ENCODE results near the gene CCDC137. TPM values are rescaled to one million over a fixed set of nuclear protein-coding genes. Genes with fewer than 3 reads are reported as not detected.

Gene CCDC137
- total and polyA plus RNA-seq, 12 donors = 7.5 to 46.0 (median 15.3) TPM

GRCh38 chr17:81722184-81723120 is 55.9 kb downstream of the CCDC137 start:
- no peak overlapping the region for H3K27ac ChIP-seq
- intact Hi-C loops (cut with DNase I) = no loop called here
- no peak overlapping the region for H3K4me3 ChIP-seq
- peaks cover 5 to 11% of the 10 kb centered on the region in 2 donors for H3K4me1 ChIP-seq (replicated peaks in 1 of 2)
- H3K9me3 ChIP-seq (replicated peaks in 1 of 3) = no peaks in the 10 kb centered on the region
- DNase-seq = peak in 6 of 7 donors; percentile 57 to 78 (median 66)
- H3K27me3 ChIP-seq = no peaks in the 10 kb centered on the region
- no peaks in the 10 kb centered on the region for H3K36me3 ChIP-seq (replicated peaks in 1 of 2)
- 38 to 51% (median 43%) methylated on average over 8 to 10 of the region's 10 CpGs for WGBS, 4 donors
- TF ChIP-seq CTCF (IDR thresholded peaks at IDR 0.05) (no peak), POLR2A (IDR thresholded peaks at IDR 0.05) (no peak)

Small RNAs within 50 kb of the gene (microRNA-seq; reads per million reads assigned to microRNA genes)
- 0.45 to 2.0 (median 1.1) reads per million in 3 donors for gene MIR6786

Small RNAs within 50 kb of the gene (small RNA-seq; reads per million reads assigned to genes)
- 0.12 to 0.33 reads per million in 2 donors for gene MIR6786

Other genes with a start within 250 kb of the CCDC137 start
- 1,000 to 10,000 TPM in 8 of 9 donors, 100 to 1,000 TPM in 1; 842 to 6,446 (median 2,440) TPM for gene ACTG1, start 153.9 kb upstream of the CCDC137 start, total RNA-seq
- gene ACTG1, start 153.9 kb upstream of the CCDC137 start, polyA plus RNA-seq = 1,000 to 10,000 TPM in 2 of 3 donors, 100 to 1,000 TPM in 1; 828 to 1,140 (median 1,059) TPM
- 1 to 10 TPM in 4 of 9 donors, under 1 TPM in 5; 0.22 to 1.9 (median 0.72) TPM for gene FSCN2, start 138.4 kb upstream of the CCDC137 start, total RNA-seq
- 1 to 10 TPM in 1 of 3 donors, under 1 TPM in 1, not detected in 1; 0.51 to 1.7 TPM for gene FSCN2, start 138.4 kb upstream of the CCDC137 start, polyA plus RNA-seq
- gene FAAP100, start 114.4 kb upstream of the CCDC137 start, total RNA-seq = 10 to 100 TPM in 8 of 9 donors, 1 to 10 TPM in 1; 8.5 to 35.1 (median 29.4) TPM
- 10 to 100 TPM in 2 of 3 donors, 1 to 10 TPM in 1; 2.5 to 89.0 (median 41.0) TPM for gene FAAP100, start 114.4 kb upstream of the CCDC137 start, polyA plus RNA-seq
- gene NPLOC4, start 29.6 kb upstream of the CCDC137 start, total RNA-seq = 100 to 1,000 TPM in 3 of 9 donors, 10 to 100 TPM in 6; 62.3 to 140 (median 80.9) TPM
- 100 to 1,000 TPM in 1 of 3 donors, 10 to 100 TPM in 2; 41.7 to 115 (median 52.5) TPM for gene NPLOC4, start 29.6 kb upstream of the CCDC137 start, polyA plus RNA-seq
- gene TSPAN10, start 29.5 kb upstream of the CCDC137 start, total RNA-seq = 1 to 10 TPM in 7 of 9 donors, under 1 TPM in 2; 0.18 to 5.9 (median 2.1) TPM
- 1 to 10 TPM in 2 of 3 donors, under 1 TPM in 1; 0.27 to 3.9 (median 2.2) TPM for gene TSPAN10, start 29.5 kb upstream of the CCDC137 start, polyA plus RNA-seq
- 1 to 10 TPM in 5 of 9 donors, under 1 TPM in 1, not detected in 3; 0.35 to 2.3 (median 1.7) TPM for gene PDE6G, start 10.2 kb upstream of the CCDC137 start, total RNA-seq
- 1 to 10 TPM; 1.2 to 5.9 (median 2.6) TPM for gene PDE6G, start 10.2 kb upstream of the CCDC137 start, polyA plus RNA-seq
- 10 to 100 TPM; 30.9 to 67.0 (median 50.2) TPM for gene OXLD1, start 132 bp upstream of the CCDC137 start, total RNA-seq
- 100 to 1,000 TPM in 2 of 3 donors, 1 to 10 TPM in 1; 3.7 to 166 (median 120) TPM for gene OXLD1, start 132 bp upstream of the CCDC137 start, polyA plus RNA-seq
- gene ARL16, start 17.1 kb downstream of the CCDC137 start, total RNA-seq = 10 to 100 TPM; 22.2 to 40.3 (median 29.9) TPM
- 100 to 1,000 TPM in 1 of 3 donors, 10 to 100 TPM in 2; 18.5 to 105 (median 79.8) TPM for gene ARL16, start 17.1 kb downstream of the CCDC137 start, polyA plus RNA-seq
- 100 to 1,000 TPM in 3 of 9 donors, 10 to 100 TPM in 6; 51.7 to 167 (median 95.4) TPM for gene HGS, start 17.3 kb downstream of the CCDC137 start, total RNA-seq
- 100 to 1,000 TPM; 130 to 384 (median 300) TPM for gene HGS, start 17.3 kb downstream of the CCDC137 start, polyA plus RNA-seq
- gene MRPL12, start 36.6 kb downstream of the CCDC137 start, total RNA-seq = 10 to 100 TPM; 24.0 to 98.8 (median 85.2) TPM
- 100 to 1,000 TPM in 2 of 3 donors, 10 to 100 TPM in 1; 60.7 to 159 (median 141) TPM for gene MRPL12, start 36.6 kb downstream of the CCDC137 start, polyA plus RNA-seq
- gene SLC25A10, start 45.5 kb downstream of the CCDC137 start, total RNA-seq = 10 to 100 TPM in 8 of 9 donors, 1 to 10 TPM in 1; 8.8 to 36.1 (median 19.6) TPM
- 10 to 100 TPM in 2 of 3 donors, 1 to 10 TPM in 1; 3.5 to 33.1 (median 29.2) TPM for gene SLC25A10, start 45.5 kb downstream of the CCDC137 start, polyA plus RNA-seq
- gene GCGR, start 137.4 kb downstream of the CCDC137 start, total RNA-seq = 1 to 10 TPM in 3 of 9 donors, under 1 TPM in 3, not detected in 3; 0.11 to 2.9 (median 1.2) TPM
- 10 to 100 TPM in 1 of 3 donors, 1 to 10 TPM in 1, under 1 TPM in 1; 0.29 to 48.7 (median 4.1) TPM for gene GCGR, start 137.4 kb downstream of the CCDC137 start, polyA plus RNA-seq
- gene MCRIP1, start 166.6 kb downstream of the CCDC137 start, total RNA-seq = 100 to 1,000 TPM in 2 of 9 donors, 10 to 100 TPM in 7; 63.5 to 115 (median 82.5) TPM
- gene MCRIP1, start 166.6 kb downstream of the CCDC137 start, polyA plus RNA-seq = 100 to 1,000 TPM in 2 of 3 donors, 1 to 10 TPM in 1; 5.0 to 248 (median 144) TPM
- gene PPP1R27, start 168.3 kb downstream of the CCDC137 start, total RNA-seq = under 1 TPM in 3 of 9 donors, not detected in 6; 0.11 to 0.92 (median 0.46) TPM
- gene PPP1R27, start 168.3 kb downstream of the CCDC137 start, polyA plus RNA-seq = 1 to 10 TPM in 2 of 3 donors, under 1 TPM in 1; 0.22 to 3.1 (median 2.6) TPM
- gene P4HB, start 193.8 kb downstream of the CCDC137 start, total RNA-seq = 1,000 to 10,000 TPM in 5 of 9 donors, 100 to 1,000 TPM in 4; 583 to 2,018 (median 1,095) TPM
- 1,000 to 10,000 TPM in 1 of 3 donors, 100 to 1,000 TPM in 2; 546 to 2,717 (median 747) TPM for gene P4HB, start 193.8 kb downstream of the CCDC137 start, polyA plus RNA-seq
- gene ARHGDIA, start 204.6 kb downstream of the CCDC137 start, total RNA-seq = 100 to 1,000 TPM; 123 to 491 (median 203) TPM
- gene ARHGDIA, start 204.6 kb downstream of the CCDC137 start, polyA plus RNA-seq = 100 to 1,000 TPM; 180 to 324 (median 250) TPM
- gene ALYREF, start 224.8 kb downstream of the CCDC137 start, total RNA-seq = 10 to 100 TPM; 15.2 to 69.3 (median 45.1) TPM
- gene ALYREF, start 224.8 kb downstream of the CCDC137 start, polyA plus RNA-seq = 10 to 100 TPM; 13.0 to 28.2 (median 15.2) TPM
- gene ANAPC11, start 225.0 kb downstream of the CCDC137 start, total RNA-seq = 100 to 1,000 TPM; 102 to 226 (median 134) TPM
- 100 to 1,000 TPM in 2 of 3 donors, 10 to 100 TPM in 1; 21.2 to 242 (median 112) TPM for gene ANAPC11, start 225.0 kb downstream of the CCDC137 start, polyA plus RNA-seq
- 1 to 10 TPM in 1 of 9 donors, under 1 TPM in 4, not detected in 4; 0.18 to 2.5 (median 0.42) TPM for gene NPB, start 235.5 kb downstream of the CCDC137 start, total RNA-seq
- gene NPB, start 235.5 kb downstream of the CCDC137 start, polyA plus RNA-seq = under 1 TPM; 0.07 to 0.57 (median 0.24) TPM
- 10 to 100 TPM; 19.8 to 31.6 (median 29.0) TPM for gene PCYT2, start 244.7 kb downstream of the CCDC137 start, total RNA-seq
- 10 to 100 TPM; 32.5 to 41.2 (median 37.5) TPM for gene PCYT2, start 244.7 kb downstream of the CCDC137 start, polyA plus RNA-seq